AML-193 (cell line): Measurements from ENCODE around the gene BTBD1.
"Not testable (repeated sequence)": the region's sequence is repeated elsewhere in the genome, so short reads cannot be mapped to it uniquely, and the experiment has no call there.

Experiments
- DNase-seq, 2 experiments: peaks; one replicate each; lab custom pipeline; 2025; lab: John Stamatoyannopoulos, UW

Gene BTBD1

DNA sequence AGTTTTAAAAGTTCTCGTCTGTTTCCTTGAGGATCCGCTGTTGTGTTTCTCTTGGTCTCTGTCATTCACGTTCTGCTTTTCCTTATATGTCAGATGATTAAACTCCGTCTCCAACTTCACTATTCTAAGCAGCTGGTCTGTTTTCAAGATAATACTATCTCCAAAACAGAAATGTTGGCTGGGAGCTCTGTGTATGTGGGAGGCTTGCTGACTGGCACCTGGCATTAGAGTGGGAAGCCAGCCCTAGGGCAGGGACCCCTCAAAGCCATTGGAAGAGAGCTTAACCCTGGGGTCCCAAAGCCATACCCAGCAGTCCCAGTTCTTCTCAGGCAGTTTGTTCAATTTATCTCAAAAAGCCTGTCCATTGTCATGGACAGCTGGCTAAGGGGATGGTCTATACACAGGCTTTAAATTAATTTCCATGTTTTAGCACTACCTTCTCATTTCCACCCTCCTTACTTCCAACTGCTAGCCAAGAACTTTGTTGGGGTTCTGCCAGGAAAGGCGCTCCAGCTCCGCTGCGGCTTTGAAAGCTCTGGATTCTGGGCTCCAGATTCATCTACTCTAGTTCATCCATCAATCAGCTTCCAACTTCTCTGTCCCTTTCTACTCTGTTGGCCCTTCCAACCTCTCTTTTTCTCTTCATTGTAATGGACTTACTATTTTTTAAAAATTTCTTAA is 9.2 kb downstream of the BTBD1 start:
- no peak for DNase-seq

DNA sequence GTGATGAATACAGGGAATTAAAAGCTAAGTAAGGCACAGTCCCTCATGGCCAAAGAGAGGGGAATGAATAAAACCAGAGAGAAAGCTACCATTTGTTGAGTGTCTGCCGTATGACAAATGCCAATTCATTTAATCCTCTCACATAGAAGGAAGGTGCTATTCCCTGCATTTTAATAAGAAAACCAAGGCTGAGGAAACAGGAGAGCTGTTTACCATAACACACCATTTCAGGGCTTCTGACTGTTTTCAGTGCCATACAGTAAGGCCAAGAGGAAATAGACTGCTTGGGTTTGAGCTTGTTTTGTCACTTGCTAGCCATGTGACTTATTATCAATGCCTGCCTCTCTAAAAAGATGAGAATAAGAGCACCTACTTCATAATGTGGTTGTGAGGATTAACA is 10.1 kb downstream of the BTBD1 start:
- DNase-seq, result no peak

DNA sequence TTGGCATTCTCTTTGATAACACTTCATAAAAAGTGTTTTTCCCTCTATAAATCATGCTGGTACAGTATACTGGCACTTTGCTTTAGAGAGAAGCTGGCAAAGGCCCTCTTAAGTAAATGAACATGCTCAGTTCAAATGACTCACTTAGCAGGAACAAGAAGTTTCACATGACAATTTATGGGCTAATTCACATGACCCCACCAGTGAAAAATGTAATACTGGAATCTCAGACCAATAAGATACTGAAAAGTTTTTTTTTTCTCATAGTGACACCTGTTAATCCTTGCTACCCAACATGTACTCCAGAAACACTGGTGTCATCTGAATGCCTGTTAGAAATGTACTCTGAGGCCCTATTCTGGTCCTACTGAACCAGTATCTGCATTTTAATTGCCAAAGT is 13.9 kb downstream of the BTBD1 start:
- no peak for DNase-seq

DNA sequence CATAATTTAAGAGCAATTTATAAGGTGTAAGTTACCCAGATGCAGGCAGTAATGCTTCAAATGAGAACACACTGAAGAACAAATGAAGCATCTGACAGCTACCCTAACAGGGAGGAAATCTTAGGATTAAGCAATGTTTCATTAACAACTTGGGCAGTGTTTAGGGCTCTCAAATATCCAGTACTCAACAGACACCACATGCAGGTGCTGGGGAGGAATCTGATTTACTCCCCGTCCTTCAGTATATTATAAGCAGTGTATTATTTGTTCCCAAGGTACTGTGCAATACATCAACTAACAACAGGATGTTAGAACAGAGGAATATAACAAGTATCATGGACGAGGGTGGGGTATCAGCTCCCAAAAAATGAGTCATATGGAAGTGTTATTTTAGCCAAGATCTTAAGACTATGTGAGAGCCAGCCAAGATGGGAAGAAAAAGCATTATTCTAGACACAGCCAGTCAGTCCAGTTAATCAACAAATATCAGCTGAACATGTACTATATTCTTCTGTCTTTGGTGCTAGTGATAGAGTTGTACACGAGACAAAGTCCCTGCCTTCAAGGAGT is 20.4 kb downstream of the BTBD1 start:
- DNase-seq, result no peak

DNA sequence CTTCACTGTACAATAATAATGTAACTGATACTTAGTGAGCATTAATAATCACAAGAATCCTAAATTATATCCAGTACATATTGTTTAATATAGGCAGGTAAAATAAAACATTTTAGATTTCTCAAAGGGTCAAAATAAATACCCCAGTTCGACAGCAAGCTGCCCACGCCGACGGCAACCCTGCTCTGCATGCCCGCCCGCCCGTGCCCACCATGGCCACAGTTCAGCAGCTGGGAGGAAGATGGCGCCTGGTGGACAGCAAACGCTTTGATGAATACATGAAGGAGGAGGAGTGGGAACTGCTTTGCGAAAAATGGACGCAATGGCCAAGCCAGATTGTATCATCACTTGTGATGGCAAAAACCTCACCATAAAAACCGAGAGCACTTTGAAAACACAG is 22.9 kb downstream of the BTBD1 start:
- DNase-seq, result no peak

DNA sequence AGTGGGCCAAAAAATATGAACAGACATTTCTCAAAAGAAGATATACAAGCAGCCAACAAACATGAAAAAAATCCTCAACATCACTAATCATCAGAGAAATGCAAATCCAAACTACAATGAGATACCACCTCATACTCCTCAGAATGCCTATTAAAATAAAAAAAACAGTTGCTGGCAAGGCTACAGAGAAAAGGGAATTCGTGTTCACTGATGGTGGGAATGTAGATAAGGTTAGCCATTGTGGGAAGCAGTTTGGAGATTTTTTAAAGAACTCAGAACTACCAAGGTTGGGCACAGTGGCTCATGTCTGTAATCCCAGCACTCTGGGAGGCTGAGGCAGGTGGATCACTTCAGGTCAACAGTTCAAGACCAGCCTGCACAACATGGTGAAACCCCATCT is 27.8 kb downstream of the BTBD1 start:
- DNase-seq, result no peak

DNA sequence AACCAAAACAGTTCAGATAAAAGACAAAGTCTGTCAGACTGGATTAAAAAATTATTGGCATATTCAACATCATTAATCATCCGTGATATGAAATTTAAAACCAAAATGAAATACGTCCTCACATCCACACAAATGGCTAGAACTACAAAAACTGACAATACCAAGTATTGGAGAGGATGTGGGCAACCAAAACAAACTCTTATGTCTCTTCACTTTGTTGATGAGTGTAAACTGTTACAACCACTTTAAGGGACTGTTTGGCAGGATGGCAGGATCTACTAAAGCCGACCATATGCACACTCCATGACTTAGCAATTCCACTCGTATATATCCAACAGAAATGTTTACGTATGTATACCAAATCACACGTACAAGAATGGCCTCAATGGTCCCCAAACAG is 30.8 kb downstream of the BTBD1 start:
- DNase-seq, result no peak

DNA sequence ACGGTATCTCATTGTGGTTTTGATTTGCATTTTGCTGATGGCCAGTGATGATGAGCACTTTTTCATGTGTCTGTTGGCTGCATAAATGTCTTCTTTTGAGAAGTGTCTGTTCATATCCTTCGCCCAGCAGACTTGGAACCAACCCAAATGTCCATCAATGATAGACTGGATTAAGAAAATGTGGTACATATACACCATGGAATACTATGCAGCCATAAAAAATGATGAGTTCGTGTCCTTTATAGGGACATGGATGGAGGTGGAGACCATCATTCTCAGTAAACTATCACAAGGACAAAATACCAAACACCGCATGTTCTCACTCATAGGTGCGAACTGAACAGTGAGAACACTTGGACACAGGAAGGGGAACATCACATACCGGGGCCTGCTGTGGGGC is 35.8 kb downstream of the BTBD1 start:
- not testable (repeated sequence) for DNase-seq

DNA sequence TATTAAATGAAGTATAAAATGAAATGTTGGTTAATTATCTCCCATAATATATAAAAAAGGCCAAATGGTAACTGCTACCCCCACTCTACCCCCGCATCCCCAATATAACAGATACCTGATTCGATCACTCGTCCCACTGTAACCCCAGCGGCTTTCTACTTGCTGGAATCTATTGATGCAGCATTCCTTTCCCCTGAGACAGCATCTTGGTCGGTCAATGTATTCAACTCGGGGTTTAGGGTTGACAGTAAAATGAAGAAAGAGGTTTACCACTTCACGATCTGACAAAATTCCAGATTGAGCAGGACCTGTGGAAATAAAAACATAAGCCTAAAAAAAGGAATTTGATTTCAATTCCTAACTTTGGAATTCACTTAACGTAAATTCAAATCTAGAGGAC is 37.0 kb downstream of the BTBD1 start:
- no peak for DNase-seq

DNA sequence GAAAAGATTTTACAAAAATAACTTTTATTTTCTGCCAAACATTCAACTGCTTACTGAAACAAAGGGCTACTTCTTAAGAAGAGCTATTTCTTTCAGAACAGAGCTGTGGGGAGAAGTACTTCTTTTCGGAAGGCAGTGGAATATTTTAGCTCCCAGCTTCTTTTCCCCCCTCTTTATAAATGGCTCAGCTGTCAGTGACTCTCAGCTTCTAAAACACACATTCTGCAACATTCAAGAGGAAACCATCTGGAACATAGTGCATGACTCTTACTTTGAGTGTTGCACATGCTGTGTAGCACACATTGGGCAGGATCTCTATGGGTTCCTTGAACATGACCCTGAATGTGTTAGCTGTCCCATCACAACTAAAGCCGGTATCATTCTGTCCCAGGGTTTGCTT is 48.6 kb downstream of the BTBD1 start:
- DNase-seq, result no peak

DNA sequence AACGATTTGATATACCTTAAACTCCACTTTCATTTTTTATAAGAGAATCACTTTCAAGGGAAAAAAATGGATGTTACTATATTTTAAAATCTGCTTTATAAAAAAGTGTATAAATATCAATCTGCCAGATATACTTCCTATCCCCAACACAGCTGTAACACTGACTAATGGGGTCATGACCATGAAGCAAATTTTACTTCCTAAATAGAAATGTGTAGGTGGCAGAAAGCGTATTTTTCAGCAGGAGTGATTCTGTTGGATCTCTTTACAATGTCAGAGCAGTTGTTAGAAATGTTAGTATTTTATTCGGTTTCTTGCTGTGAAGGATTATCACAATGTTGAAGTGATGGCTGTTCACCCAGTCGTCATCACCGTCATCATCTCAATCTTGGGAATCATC is 50.1 kb downstream of the BTBD1 start:
- DNase-seq, result no peak

DNA sequence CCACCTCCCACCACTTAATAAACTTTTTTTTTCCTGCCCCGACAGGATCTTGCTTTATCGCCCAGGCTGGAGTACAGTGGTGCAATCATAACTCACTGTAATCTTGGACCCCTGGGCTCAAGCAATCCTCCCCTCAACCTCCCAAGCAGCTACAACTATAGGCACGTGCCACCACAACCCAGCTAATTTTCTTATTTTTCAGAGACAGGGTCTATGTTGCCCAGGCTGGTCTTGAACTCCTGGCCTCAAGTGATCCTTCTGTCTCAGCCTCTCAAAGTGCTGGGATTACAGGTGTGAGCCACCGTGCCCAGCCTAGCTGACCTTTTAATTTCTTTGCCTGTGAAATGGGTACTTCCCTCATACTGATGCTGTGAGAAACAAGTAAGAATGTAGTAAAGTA is 51.7 kb downstream of the BTBD1 start:
- DNase-seq, result no peak

DNA sequence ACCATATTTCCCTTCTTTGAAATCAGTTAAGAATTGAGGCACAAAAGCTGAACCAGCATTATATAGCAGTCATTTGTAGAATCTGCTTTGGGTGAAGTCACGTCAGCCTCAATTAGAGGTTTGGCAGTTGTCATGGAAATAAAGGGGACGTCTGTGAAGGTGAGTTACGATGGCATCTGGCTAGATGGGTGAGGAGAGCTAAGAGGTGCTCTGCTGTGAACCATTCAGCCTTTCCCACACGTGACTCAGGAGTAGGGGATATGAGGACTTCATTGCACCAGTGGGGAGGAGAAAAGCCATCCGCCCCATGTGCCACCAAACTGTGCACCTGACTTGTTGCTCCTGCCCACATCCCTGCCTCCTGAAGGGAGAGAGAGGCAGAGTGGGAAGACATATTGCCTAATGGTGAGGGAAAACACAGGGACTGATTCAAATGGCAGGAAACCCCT is 52.8 kb downstream of the BTBD1 start:
- no peak for DNase-seq

DNA sequence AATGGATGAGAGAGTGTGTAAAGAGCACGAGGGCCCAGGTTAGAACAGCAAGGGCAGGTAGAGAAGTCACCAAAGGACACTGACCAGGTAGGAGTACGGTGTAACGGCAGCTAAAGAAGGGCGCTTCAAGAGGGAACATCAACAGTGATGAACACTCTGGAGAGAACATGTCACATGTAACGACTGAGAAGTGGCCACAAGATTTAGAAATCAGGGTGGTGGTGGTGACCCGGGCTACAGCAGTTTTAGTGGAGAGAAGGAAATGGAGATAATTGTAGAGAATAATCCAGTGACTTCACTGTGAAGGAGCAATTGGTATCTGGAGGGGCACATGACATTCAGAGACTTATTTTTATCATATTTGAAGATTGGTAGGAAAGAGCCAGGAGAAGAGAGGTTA is 54.4 kb downstream of the BTBD1 start:
- DNase-seq, result peak; percentile 3 to 20

DNA sequence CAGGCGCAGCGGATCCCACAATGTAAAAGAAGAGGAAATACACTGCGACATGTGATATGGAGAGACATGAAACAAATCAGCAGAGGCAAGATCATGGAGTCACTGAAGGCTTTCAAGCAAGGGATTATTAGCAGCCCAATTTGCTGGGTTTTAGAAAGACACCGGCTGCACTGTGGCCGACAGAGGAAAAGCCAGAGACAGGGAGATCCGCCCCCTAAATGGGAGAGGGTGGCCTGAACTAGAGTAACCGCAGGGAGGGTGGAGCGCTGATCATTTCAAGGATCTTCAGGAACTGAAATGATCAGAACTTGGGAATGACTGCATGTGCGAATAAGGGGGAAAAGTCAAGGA is 55.0 kb downstream of the BTBD1 start:
- DNase-seq, result peak in 1 of 2 experiments; percentile 40

DNA sequence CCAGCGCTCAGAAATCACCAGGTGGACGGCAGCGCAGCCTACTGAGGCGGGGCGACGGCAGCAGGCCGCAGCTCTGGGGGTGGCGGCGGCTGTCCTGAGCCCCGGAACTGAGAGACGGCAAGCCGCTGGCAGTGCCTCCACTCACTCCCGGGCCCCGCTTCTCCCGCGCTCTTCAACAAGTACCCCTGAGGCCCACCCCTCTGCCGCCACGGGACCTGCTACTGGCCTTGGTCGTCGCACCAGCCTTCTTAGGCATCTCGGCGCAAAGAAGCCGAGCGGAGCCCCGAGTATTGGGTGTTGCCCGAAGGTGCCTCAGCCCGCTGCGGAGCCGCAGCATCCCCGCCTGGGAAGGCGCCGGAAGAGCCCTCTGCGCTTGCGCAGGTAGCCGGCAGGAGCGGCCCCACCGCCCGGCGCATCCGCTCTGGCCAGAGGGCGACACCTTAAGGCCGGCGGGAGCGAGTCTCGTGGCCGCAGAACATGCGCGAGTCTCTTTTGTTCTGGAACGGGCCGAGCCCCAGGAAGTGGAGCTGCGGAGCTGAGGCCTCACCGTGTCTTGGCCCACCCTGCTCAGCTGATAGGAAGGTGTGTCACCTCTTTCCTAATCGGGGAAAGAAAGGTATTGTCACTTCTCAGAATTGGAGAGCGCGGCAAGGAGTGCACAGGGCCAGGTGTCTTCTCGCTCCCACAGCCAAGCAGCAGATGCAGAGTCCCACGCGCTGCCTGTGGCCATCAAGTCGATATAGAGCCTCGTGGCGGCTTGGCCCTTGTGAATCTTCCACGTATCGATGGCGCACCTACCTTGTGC is 55.6 kb downstream of the BTBD1 start, which contains the start of gene C15orf40:
C15orf40 (minus strand) TSS at position 369 of the 805 bp plus-strand sequence; CDS start at position 337, 32 bp downstream.
- DNase-seq, result peak; percentile 60 to 82

DNA sequence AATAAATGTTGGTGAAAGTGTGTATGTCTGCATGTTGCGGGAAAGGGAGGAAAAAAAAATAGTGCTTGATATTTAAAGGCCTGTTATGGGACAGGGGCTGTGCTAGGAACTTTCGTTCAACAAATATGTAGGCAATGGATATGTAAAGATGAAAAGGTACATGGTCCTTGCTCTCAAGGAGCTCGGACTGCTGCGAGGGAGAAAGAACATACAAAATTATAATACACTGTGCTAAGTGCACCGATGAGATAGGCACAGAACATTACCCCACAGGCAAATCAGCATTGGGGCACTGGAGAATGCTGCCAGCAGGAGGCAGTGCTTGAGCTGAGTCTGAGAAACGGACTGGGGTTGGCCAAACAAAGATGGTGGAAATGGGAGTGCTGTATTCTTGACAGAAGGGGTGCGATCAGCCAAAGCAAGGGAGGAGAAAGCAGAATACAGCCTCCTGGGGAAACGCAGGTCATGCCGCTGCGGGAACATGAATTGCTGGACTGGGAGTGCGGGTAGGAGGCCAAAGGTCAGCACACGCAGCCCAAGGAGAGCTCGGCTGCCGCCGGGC is 56.3 kb downstream of the BTBD1 start:
- peak; percentile 71 to 79 for DNase-seq

DNA sequence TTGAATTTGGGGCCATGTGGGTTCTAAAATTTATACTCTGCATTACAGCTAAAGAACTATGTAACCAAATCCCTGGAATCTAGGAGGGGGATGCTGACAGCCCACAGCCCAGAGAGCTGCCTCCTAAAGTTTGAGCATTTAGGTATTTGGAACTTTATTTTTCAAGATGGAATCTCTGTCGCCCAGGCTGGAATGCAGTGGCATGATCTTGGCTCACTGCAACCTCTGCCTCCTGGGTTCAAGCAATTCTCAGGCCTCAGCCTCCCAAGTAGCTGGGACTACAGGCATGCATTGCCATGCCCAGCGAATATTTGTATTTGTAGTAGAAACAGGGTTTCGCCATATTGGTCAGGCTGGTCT is 66.4 kb downstream of the BTBD1 start:
- DNase-seq, result not testable (repeated sequence)

DNA sequence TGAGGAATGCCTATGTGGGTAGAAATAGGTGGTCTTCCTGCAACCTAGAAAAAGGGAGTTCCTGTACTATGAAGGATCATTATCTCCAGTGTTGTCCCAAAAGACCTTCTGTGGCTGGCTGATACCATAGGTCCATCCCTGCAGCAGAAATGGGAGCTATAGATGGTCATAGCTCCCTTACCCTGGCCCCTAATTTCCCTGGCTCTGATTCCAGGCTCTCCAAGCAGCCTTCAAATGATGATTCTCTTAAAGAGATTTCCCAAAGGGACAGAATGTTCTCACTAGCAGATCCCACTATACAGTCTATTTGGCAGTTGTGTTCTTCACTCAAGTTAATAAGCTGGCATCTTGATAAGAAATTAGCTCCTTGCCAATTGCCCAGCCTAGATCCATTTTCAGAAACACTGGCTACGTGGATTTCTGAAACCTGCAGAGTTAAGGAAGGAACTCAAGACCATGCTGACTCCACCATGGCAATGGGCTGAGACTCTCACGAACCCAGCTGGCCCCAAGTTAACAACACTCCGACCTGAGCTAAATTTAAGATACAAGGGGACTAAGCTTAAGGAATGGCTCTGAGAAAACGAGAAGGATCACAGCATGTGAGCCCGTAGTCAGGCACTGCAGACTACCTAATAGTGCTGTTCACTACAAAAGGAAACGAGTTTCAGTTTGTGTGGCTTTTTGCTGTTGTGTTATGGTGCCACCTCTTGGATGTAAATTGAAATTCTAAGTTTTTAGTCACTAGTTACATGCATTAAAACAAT is 67.0 kb downstream of the BTBD1 start:
- peak; percentile 72 to 77 for DNase-seq

DNA sequence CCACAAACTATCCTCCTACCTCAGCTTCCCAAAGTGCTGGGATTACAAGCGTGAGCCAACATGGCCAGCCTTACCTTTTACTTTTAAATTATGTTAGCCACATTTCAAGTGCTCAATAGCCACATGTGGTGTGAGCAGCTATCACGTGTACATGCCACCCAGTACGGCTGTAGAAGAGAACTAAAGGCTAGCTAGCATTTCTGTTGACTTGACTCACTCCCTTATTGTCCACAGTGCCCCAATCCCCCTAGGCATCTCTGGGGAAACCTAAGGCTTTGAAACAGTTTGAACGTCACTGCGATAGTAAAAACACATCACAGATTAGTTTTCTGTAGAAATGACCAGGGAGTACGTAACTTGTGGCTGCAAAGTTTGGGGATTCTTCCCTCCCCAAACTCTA is 67.6 kb downstream of the BTBD1 start:
- no peak for DNase-seq

DNA sequence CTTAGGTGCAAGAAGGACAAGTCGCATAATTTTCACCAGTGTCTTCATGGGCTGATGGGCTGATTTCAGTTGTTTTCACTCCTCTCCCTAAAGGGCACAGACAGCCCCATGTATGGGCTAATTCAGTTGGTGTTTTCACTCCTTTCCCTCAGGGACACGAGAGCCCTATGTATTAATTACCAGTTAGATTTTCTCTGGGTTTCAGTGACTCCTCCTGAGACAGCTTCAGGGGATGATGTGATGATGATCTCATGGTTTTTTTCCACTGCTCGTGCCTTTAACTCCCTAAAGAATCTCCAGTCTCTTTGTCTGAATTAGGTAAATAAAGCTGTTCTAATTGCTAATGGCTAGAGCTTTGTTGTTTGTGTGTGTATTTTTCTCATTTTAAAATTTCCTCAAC is 71.1 kb downstream of the BTBD1 start:
- no peak for DNase-seq

DNA sequence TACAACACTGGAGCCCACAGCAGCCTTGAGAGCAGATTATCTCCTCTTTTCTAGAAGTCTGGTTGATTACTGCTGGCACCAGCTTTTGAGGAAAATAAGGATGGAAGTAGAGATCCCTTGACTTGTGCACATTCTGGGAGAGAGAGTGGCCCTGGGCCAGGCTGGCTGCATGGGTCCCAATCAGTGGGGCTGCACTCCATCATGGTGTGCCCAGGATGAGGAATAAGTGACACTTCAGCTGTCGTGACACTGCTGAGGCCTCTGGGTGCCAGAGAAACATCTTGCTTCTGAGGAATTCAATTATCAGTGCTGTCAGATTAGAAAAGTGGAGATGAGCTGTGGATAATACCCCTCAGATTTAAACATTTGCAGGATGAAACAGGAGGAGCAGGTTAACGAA is 72.0 kb downstream of the BTBD1 start:
- DNase-seq, result no peak
